ENCODE data around the gene SH3PXD2B.

The SH3PXD2B gene

DNA sequence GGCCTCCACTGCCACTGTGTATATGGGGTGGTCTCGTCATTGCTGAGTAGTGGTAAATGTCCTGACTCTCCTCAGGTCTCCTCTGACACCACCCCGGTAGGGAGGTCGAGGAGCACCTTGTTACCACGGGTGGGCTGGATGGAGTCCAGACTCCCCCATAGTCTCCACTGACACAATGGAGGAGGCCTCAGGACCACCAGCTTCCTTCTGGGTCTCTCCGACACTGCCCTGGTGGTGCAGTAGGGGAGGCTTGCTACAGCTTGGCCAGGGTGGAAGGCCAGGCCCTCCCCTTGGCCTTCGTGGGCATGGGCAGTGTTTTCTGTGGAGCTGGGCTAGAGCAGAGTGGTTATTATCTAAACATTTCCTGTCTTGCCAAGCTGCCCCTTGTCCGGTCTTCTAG lies 15.4 kb upstream of the SH3PXD2B start:
- ATAC-seq (ENCODE audit: insufficient read depth, low read depth) (no peak), DNase-seq (no peak)
- H3K27ac ChIP-seq (ENCODE audit: low read length): no peak overlapping the region
- H2AFZ ChIP-seq (ENCODE audit: low read depth, low read length): no peak overlapping the region
- no peak overlapping the region for H3K4me2 ChIP-seq (ENCODE audit: insufficient read depth, low read length)
- no peak overlapping the region for H3K9ac ChIP-seq (ENCODE audit: low read depth, low read length)
- no peaks in the 10 kb centered on the region for H3K9me3 ChIP-seq (ENCODE audit: insufficient read depth, low read length, severe bottlenecking)
- TF ChIP-seq, protein P1, sequence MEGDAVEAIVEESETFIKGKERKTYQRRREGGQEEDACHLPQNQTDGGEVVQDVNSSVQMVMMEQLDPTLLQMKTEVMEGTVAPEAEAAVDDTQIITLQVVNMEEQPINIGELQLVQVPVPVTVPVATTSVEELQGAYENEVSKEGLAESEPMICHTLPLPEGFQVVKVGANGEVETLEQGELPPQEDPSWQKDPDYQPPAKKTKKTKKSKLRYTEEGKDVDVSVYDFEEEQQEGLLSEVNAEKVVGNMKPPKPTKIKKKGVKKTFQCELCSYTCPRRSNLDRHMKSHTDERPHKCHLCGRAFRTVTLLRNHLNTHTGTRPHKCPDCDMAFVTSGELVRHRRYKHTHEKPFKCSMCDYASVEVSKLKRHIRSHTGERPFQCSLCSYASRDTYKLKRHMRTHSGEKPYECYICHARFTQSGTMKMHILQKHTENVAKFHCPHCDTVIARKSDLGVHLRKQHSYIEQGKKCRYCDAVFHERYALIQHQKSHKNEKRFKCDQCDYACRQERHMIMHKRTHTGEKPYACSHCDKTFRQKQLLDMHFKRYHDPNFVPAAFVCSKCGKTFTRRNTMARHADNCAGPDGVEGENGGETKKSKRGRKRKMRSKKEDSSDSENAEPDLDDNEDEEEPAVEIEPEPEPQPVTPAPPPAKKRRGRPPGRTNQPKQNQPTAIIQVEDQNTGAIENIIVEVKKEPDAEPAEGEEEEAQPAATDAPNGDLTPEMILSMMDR (IDR thresholded peaks at IDR 0.05; ENCODE audit: borderline replicate concordance, extremely low read depth, low read length, poor library complexity, severe bottlenecking): no peak
- H3K27me3 ChIP-seq (ENCODE audit: insufficient read depth, low read length, poor library complexity): peaks cover 6% of the 10 kb centered on the region
- H3K79me2 ChIP-seq (ENCODE audit: insufficient read depth, low read length): no peaks in the 10 kb centered on the region
- no peaks in the 10 kb centered on the region for H3K4me1 ChIP-seq (ENCODE audit: insufficient read depth, low read length)
- no peaks in the 10 kb centered on the region for H4K20me1 ChIP-seq (ENCODE audit: insufficient read depth, low read length)
- H3K4me3 ChIP-seq (ENCODE audit: low read depth in 1 of 2, low read length in 2 of 2): no peak overlapping the region
- no peaks in the 10 kb centered on the region for H3K36me3 ChIP-seq (ENCODE audit: insufficient read depth, low read length)

DNA sequence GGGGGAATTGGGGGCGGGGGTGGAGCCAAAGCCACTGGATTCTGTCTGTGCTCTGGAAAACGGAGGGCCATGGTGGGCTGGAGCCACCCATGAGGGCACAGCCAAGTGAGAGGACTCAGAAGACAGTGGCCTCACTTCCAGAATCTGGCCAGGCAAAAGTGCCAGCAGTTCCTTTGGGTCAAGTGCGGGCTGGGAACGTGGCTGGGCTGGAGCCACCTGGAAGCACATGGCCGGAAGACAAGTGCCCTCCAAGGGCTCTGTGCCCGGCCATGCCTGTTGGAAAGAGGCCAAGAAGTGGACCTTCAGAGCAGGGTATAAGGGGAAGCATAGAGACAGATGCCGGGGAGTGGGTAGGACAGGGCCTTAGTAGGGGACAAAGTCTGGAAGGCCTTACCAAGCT lies 11.7 kb upstream of the SH3PXD2B start:
- no peaks in the 10 kb centered on the region for H3K9me3 ChIP-seq (ENCODE audit: insufficient read depth, low read length, severe bottlenecking)
- no peak overlapping the region for H3K4me2 ChIP-seq (ENCODE audit: insufficient read depth, low read length)
- no peak overlapping the region for H3K9ac ChIP-seq (ENCODE audit: low read depth, low read length)
- H3K36me3 ChIP-seq (ENCODE audit: insufficient read depth, low read length): no peaks in the 10 kb centered on the region
- no peak overlapping the region for H3K4me3 ChIP-seq (ENCODE audit: low read depth in 1 of 2, low read length in 2 of 2)
- ATAC-seq (ENCODE audit: insufficient read depth, low read depth): no peak
- H4K20me1 ChIP-seq (ENCODE audit: insufficient read depth, low read length): no peaks in the 10 kb centered on the region
- H3K27ac ChIP-seq (ENCODE audit: low read length): no peak overlapping the region
- no peaks in the 10 kb centered on the region for H3K4me1 ChIP-seq (ENCODE audit: insufficient read depth, low read length)
- H2AFZ ChIP-seq (ENCODE audit: low read depth, low read length): no peak overlapping the region
- TF ChIP-seq, protein P1 (IDR thresholded peaks at IDR 0.05; ENCODE audit: borderline replicate concordance, extremely low read depth, low read length, poor library complexity, severe bottlenecking): no peak
- TF ChIP-seq EZH2 (IDR thresholded peaks at IDR 0.05; ENCODE audit: borderline replicate concordance, low read depth, low read length, severe bottlenecking): no peak
- H3K27me3 ChIP-seq (ENCODE audit: insufficient read depth, low read length, poor library complexity): peaks cover 6% of the 10 kb centered on the region
- DNase-seq: no peak
- no peaks in the 10 kb centered on the region for H3K79me2 ChIP-seq (ENCODE audit: insufficient read depth, low read length)

DNA sequence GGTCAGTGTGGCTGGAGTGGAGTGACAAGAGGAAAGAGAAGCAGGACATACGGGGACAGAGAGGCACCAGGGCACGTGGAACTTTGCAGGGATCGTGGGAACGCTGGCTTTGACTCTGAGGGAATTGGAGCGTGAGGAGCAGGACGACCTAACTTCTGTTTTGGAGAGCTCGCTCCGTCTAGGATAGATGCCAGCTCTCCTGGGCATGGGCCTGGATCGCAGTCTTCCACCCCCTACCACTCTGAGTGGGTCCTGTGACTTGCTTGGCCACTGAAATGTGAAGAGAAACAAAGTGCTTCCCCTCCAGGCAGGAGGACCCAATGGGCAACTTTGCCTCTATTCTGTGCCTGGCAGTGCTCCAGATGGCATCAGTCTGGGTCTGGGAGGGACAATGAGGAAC lies 8.7 kb upstream of the SH3PXD2B start:
- Histone ChIP-seq H2AFZ (ENCODE audit: low read depth, low read length) (no peak overlapping the region), H3K79me2 (ENCODE audit: insufficient read depth, low read length) (no peaks in the 10 kb centered on the region), H3K27ac (ENCODE audit: low read length) (no peak overlapping the region), H3K4me2 (ENCODE audit: insufficient read depth, low read length) (no peak overlapping the region), H3K27me3 (ENCODE audit: insufficient read depth, low read length, poor library complexity) (peaks cover 2% of the 10 kb centered on the region), H3K4me3 (ENCODE audit: low read depth in 1 of 2, low read length in 2 of 2) (no peak overlapping the region), H3K36me3 (ENCODE audit: insufficient read depth, low read length) (no peaks in the 10 kb centered on the region), H3K9ac (ENCODE audit: low read depth, low read length) (no peak overlapping the region), H3K9me3 (ENCODE audit: insufficient read depth, low read length, severe bottlenecking) (no peaks in the 10 kb centered on the region), H3K4me1 (ENCODE audit: insufficient read depth, low read length) (peaks cover 5% of the 10 kb centered on the region), H4K20me1 (ENCODE audit: insufficient read depth, low read length) (no peaks in the 10 kb centered on the region)
- ATAC-seq (ENCODE audit: insufficient read depth, low read depth): no peak
- no peak for DNase-seq
- TF ChIP-seq, protein P1 (IDR thresholded peaks at IDR 0.05; ENCODE audit: borderline replicate concordance, extremely low read depth, low read length, poor library complexity, severe bottlenecking): no peak
- TF ChIP-seq EZH2 (IDR thresholded peaks at IDR 0.05; ENCODE audit: borderline replicate concordance, low read depth, low read length, severe bottlenecking): no peak

DNA sequence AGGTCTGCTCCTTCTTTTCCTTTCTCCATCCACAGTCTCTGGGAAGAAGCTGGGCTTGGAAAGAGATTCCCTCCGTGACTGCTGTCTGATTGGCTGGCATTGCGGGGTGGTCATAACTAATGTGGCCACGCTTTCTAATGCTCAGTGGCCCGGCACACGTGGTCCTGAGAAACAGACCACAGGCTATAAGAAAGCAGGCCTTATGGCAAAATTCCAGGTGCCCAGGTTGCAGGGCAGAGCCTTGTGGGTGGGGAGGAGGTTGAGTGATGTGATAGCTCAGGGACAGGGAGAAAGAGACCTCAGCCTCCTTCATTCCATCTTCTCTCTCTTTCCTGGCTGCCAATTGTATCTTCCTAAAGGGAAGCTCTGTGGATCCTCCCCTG lies 5.4 kb upstream of the SH3PXD2B start:
- ATAC-seq (ENCODE audit: insufficient read depth, low read depth): no peak
- H3K9me3 ChIP-seq (ENCODE audit: insufficient read depth, low read length, severe bottlenecking): no peaks in the 10 kb centered on the region

More for the DNA sequence above, 5.4 kb upstream of the SH3PXD2B start:
- H3K27ac ChIP-seq (ENCODE audit: low read length): no peak overlapping the region
- no peak overlapping the region for H3K4me3 ChIP-seq (ENCODE audit: low read depth in 1 of 2, low read length in 2 of 2)
- no peak overlapping the region for H2AFZ ChIP-seq (ENCODE audit: low read depth, low read length)
- peaks cover 6% of the 10 kb centered on the region for H3K27me3 ChIP-seq (ENCODE audit: insufficient read depth, low read length, poor library complexity)
- DNase-seq: no peak
- peaks cover 6% of the 10 kb centered on the region for H3K4me1 ChIP-seq (ENCODE audit: insufficient read depth, low read length)
- no peak overlapping the region for H3K4me2 ChIP-seq (ENCODE audit: insufficient read depth, low read length)
- no peaks in the 10 kb centered on the region for H3K79me2 ChIP-seq (ENCODE audit: insufficient read depth, low read length)
- H3K9ac ChIP-seq (ENCODE audit: low read depth, low read length): no peak overlapping the region
- H3K36me3 ChIP-seq (ENCODE audit: insufficient read depth, low read length): no peaks in the 10 kb centered on the region
- no peak for TF ChIP-seq EZH2 (IDR thresholded peaks at IDR 0.05; ENCODE audit: borderline replicate concordance, low read depth, low read length, severe bottlenecking)
- TF ChIP-seq, protein P1 (IDR thresholded peaks at IDR 0.05; ENCODE audit: borderline replicate concordance, extremely low read depth, low read length, poor library complexity, severe bottlenecking): no peak
- H4K20me1 ChIP-seq (ENCODE audit: insufficient read depth, low read length): no peaks in the 10 kb centered on the region

Data from DND-41 (cell line).